Measurements from ENCODE around the gene ZRSR2. TPM values are rescaled to one million over a fixed set of nuclear protein-coding genes. Genes with fewer than 3 reads are reported as not detected.
A peak's percentile ranks its signal among the peaks of the same experiment; 100 is the strongest.

Gene ZRSR2
- total and polyA plus RNA-seq, 2 of the 8 experiments (the other 6 are each of a cell fraction or from before 2014, with no cell fraction given) = 3.9 to 6.9 TPM

DNA sequence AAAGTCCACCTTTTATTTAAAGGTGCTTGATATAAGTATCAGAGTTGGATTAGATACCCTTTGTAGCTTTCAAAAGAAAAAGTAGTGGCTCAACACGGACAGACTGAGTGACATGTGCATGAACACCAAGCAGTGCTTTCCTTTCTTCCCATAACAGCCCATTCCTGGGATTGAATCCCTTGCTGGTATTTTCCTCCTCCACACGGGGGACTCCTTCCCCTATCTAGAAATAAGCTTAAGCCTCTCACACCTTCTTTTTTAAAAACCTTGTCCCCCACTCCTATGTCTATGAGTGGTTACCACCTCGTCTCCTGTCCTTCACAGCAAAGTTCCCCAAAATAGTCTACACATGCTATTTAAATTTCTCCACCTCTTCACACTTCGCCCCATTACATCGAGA is 59.3 kb downstream of the ZRSR2 start:
- Histone ChIP-seq H3K9ac (replicated peaks in 1 of 4; ENCODE audit: extremely low read depth in 1 of 4, low read depth in 3 of 4, low read length in 3 of 4) (no peak overlapping the region), H2BK5ac (ENCODE audit: low read depth, low read length) (no peak overlapping the region), H3K23me2 (ENCODE audit: low read depth, low read length) (no peaks in the 10 kb centered on the region), H3K4me1 (replicated peaks in 1 of 4; ENCODE audit: control insufficient read depth in 3 of 4, insufficient read depth in 4 of 4, low read length in 3 of 4) (peaks cover 0 to 4% (median 1%) of the 10 kb centered on the region in 4 experiments; a peak in 3 of 7 replicates), H2AK5ac (ENCODE audit: low read depth, low read length) (no peak overlapping the region), H3K23ac (ENCODE audit: insufficient read length) (no peak overlapping the region), H2BK15ac (ENCODE audit: low read length) (no peak overlapping the region), H2AFZ (ENCODE audit: low read length) (no peak overlapping the region), H3K18ac (ENCODE audit: extremely low read depth, low read length) (no peak overlapping the region), H3K14ac (ENCODE audit: insufficient read length) (no peak overlapping the region), H4K91ac (replicated peaks; ENCODE audit: insufficient read length, low read length) (no peak overlapping the region), H3K79me2 (ENCODE audit: control insufficient read depth in 1 of 2, insufficient read depth in 2 of 2, low read length in 2 of 2) (peaks cover 14 to 98% of the 10 kb centered on the region in 2 experiments), H2BK20ac (ENCODE audit: low read length) (no peak overlapping the region), H2BK120ac (replicated peaks; ENCODE audit: low read depth, low read length) (no peak overlapping the region), H4K5ac (ENCODE audit: insufficient read length, low read depth, low read length) (no peak overlapping the region), H3K27ac (ENCODE audit: low read depth, low read length) (no peak overlapping the region), H3K4me3 (ENCODE audit: extremely low read depth in 1 of 4, insufficient read depth in 2 of 4, low read depth in 3 of 4, low read length in 4 of 4) (peak overlapping the region in 2 of 4 experiments; percentile 5 to 99; a peak in 4 of 8 replicates), H3K79me1 (ENCODE audit: low read depth, low read length) (no peaks in the 10 kb centered on the region), H3K36me3 (ENCODE audit: control insufficient read depth in 2 of 4, insufficient read depth in 4 of 4, low read length in 3 of 4) (peaks cover 7 to 92% (median 19%) of the 10 kb centered on the region in 4 experiments), H3K9me3 (ENCODE audit: insufficient read depth in 2 of 2, low read depth in 1 of 2, low read length in 1 of 2) (no peaks in the 10 kb centered on the region), H2BK12ac (ENCODE audit: low read depth, low read length) (no peak overlapping the region), H3K56ac (replicated peaks; ENCODE audit: insufficient read length, low read depth, low read length) (no peak overlapping the region), H3K4ac (replicated peaks; ENCODE audit: insufficient read length, low read depth, low read length) (no peak overlapping the region), H3K4me2 (ENCODE audit: insufficient read depth in 1 of 2, low read depth in 2 of 2, low read length in 2 of 2) (peak overlapping the region; percentile 28 to 84), H4K20me1 (replicated peaks in 1 of 2; ENCODE audit: control insufficient read depth in 1 of 2, insufficient read depth in 2 of 2, low read length in 2 of 2) (peaks cover 2 to 9% of the 10 kb centered on the region in 2 experiments), H4K8ac (ENCODE audit: extremely low read depth, insufficient read depth, low read length) (no peak overlapping the region), H3K27me3 (replicated peaks in 1 of 4; ENCODE audit: control insufficient read depth in 3 of 4, extremely low read depth in 1 of 4, insufficient read depth in 3 of 4, low read length in 3 of 4) (no peaks in the 10 kb centered on the region)
- DNase-seq (ENCODE audit: low read depth in 1 of 2, low spot score in 2 of 2) = no peak
- TF ChIP-seq TAF1 (IDR thresholded peaks at IDR 0.05; ENCODE audit: low read depth, low read length) (no peak), SP1 (IDR thresholded peaks at IDR 0.05; ENCODE audit: low read depth, low read length) (no peak), EZH2 (IDR thresholded peaks at IDR 0.05; ENCODE audit: low read depth, low read length, severe bottlenecking) (no peak), CHD1 (IDR thresholded peaks at IDR 0.05; ENCODE audit: low read depth, low read length) (no peak), RAD21 (IDR thresholded peaks at IDR 0.05 in 1 of 2, conservative IDR thresholded peaks at IDR 0.05 in 1 of 2; ENCODE audit: low read depth in 2 of 2, low read length in 2 of 2) (peak; percentile 49 to 63)
- TF ChIP-seq, protein P1, sequence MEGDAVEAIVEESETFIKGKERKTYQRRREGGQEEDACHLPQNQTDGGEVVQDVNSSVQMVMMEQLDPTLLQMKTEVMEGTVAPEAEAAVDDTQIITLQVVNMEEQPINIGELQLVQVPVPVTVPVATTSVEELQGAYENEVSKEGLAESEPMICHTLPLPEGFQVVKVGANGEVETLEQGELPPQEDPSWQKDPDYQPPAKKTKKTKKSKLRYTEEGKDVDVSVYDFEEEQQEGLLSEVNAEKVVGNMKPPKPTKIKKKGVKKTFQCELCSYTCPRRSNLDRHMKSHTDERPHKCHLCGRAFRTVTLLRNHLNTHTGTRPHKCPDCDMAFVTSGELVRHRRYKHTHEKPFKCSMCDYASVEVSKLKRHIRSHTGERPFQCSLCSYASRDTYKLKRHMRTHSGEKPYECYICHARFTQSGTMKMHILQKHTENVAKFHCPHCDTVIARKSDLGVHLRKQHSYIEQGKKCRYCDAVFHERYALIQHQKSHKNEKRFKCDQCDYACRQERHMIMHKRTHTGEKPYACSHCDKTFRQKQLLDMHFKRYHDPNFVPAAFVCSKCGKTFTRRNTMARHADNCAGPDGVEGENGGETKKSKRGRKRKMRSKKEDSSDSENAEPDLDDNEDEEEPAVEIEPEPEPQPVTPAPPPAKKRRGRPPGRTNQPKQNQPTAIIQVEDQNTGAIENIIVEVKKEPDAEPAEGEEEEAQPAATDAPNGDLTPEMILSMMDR (IDR thresholded peaks at IDR 0.05; ENCODE audit: control extremely low read depth in 1 of 3, insufficient read depth in 1 of 3, low read depth in 1 of 3, low read length in 3 of 3) = peak in 2 of 3 experiments; percentile 11 to 34; a peak in 2 of 4 replicates
- CTCF ChIA-PET (ENCODE audit: partially characterized antibody) = interaction anchor here (0.6 to 2.8 kb wide), 16 partner anchors 13 to 712 kb away, joined by 3 to 10 read pairs (median 3); no protein-coding TSS in a partner anchor
- 56% methylated on average over 5 of the region's 5 CpGs; no CpG with 5 or more reads in 1 of the 2 experiments for WGBS, 2 experiments (ENCODE audit: extremely low coverage in 1 of 2, insufficient coverage in 1 of 2, insufficient read length in 1 of 2, insufficient replicate concordance in 2 of 2, low coverage in 1 of 2, low lambda C conversion rate in 2 of 2, missing lambda C conversion rate in 1 of 2)
- POLR2A ChIA-PET (ENCODE audit: partially characterized antibody) = interaction anchor here (0.6 to 1.3 kb wide), 3 partner anchors 12 to 21 kb away, joined by 3 to 4 read pairs (median 4); no protein-coding TSS in a partner anchor
- no peak for FAIRE-seq

Data from H1 (cell line).